ENCODE measurements around the gene FIGNL1. TPM values are rescaled to one million over a fixed set of nuclear protein-coding genes. Genes with fewer than 3 reads are reported as not detected.

Gene FIGNL1
- polyA plus RNA-seq, 3 donors: 0.55 to 2.4 (median 1.8) TPM

GRCh38 chr7:50396856-50397255 lies 53.3 kb downstream of the FIGNL1 start:
- Histone ChIP-seq H3K4me2 (replicated peaks; ENCODE audit: extremely low read depth, low read length, poor library complexity, severe bottlenecking) (no peak overlapping the region), H4K20me1 (ENCODE audit: insufficient read depth, low read length) (peaks cover 82% of the 10 kb centered on the region), H3K79me2 (ENCODE audit: insufficient read depth, low read length) (peaks cover 94% of the 10 kb centered on the region), H3K4me3 (replicated peaks in 1 of 3; ENCODE audit: low read depth in 2 of 3, low read length in 3 of 3) (no peak overlapping the region), H3K36me3 (replicated peaks in 1 of 2; ENCODE audit: control insufficient read depth in 1 of 2, insufficient read depth in 2 of 2, low read length in 2 of 2) (peaks cover 80 to 90% of the 10 kb centered on the region in 2 donors), H3K27ac (ENCODE audit: low read depth in 1 of 2, low read length in 2 of 2) (peak overlapping the region in 1 of 2 donors; percentile 59), H3K27me3 (ENCODE audit: control insufficient read depth in 2 of 2, insufficient read depth in 2 of 2, low read length in 2 of 2) (no peaks in the 10 kb centered on the region), H2AFZ (ENCODE audit: insufficient read depth, low read depth, low read length, poor library complexity, severe bottlenecking) (no peak overlapping the region), H3K4me1 (ENCODE audit: control insufficient read depth in 1 of 2, insufficient read depth in 2 of 2, low read length in 2 of 2) (peaks cover 27 to 36% of the 10 kb centered on the region in 2 donors), H3K9me3 (replicated peaks in 1 of 2; ENCODE audit: control insufficient read depth in 1 of 2, insufficient read depth in 1 of 2, low read length in 2 of 2) (no peaks in the 10 kb centered on the region), H3K9ac (ENCODE audit: insufficient read depth, low read length, poor library complexity, severe bottlenecking) (no peak overlapping the region)
- intact Hi-C loops (cut with micrococcal nuclease): no loop called here
- no peak for DNase-seq
- Mint-ChIP-seq H3K4me3 (no peak overlapping the region), H3K4me1 (peaks cover 46% of the 10 kb centered on the region), H3K27ac (peak overlapping the region in 5 of 7 donors; percentile 5 to 86 (median 48)), H3K27me3 (ENCODE audit: low read depth in 3 of 3) (peaks cover 0 to 4% (median 0%) of the 10 kb centered on the region in 3 donors), H3K36me3 (peaks cover 75 to 93% of the 10 kb centered on the region in 2 donors), H3K9me3 (peaks cover 0 to 3% (median 0%) of the 10 kb centered on the region in 7 donors)
- no peak for TF ChIP-seq CTCF (IDR thresholded peaks at IDR 0.05)
- WGBS (ENCODE audit: insufficient coverage): 40% methylated on average over 1 of the region's 2 CpGs

- DNase-seq: no peak
- intact Hi-C loops (cut with micrococcal nuclease): no loop called here
- H3K9ac ChIP-seq (ENCODE audit: insufficient read depth, low read length, poor library complexity, severe bottlenecking): peak overlapping the region; percentile 16
- H3K4me2 ChIP-seq (replicated peaks; ENCODE audit: extremely low read depth, low read length, poor library complexity, severe bottlenecking): no peak overlapping the region
- no peaks in the 10 kb centered on the region for H3K27me3 ChIP-seq (ENCODE audit: control insufficient read depth in 2 of 2, insufficient read depth in 2 of 2, low read length in 2 of 2)
- no peak overlapping the region for H3K4me3 ChIP-seq (replicated peaks in 1 of 3; ENCODE audit: low read depth in 2 of 3, low read length in 3 of 3)
- H4K20me1 ChIP-seq (ENCODE audit: insufficient read depth, low read length): peaks cover 90% of the 10 kb centered on the region
- Mint-ChIP-seq H3K36me3 (peaks cover 76 to 92% of the 10 kb centered on the region in 2 donors), H3K4me3 (no peak overlapping the region), H3K27me3 (ENCODE audit: low read depth in 3 of 3) (peaks cover 0 to 4% (median 0%) of the 10 kb centered on the region in 3 donors), H3K9me3 (peaks cover 0 to 3% (median 0%) of the 10 kb centered on the region in 7 donors), H3K27ac (peak overlapping the region in 5 of 7 donors; percentile 64 to 95 (median 79)), H3K4me1 (peaks cover 48% of the 10 kb centered on the region)
- no peak for TF ChIP-seq CTCF (IDR thresholded peaks at IDR 0.05)
- H3K9me3 ChIP-seq (replicated peaks in 1 of 2; ENCODE audit: control insufficient read depth in 1 of 2, insufficient read depth in 1 of 2, low read length in 2 of 2): no peaks in the 10 kb centered on the region
- H2AFZ ChIP-seq (ENCODE audit: insufficient read depth, low read depth, low read length, poor library complexity, severe bottlenecking): no peak overlapping the region
- H3K36me3 ChIP-seq (replicated peaks in 1 of 2; ENCODE audit: control insufficient read depth in 1 of 2, insufficient read depth in 2 of 2, low read length in 2 of 2): peaks cover 79 to 90% of the 10 kb centered on the region in 2 donors
- H3K27ac ChIP-seq (ENCODE audit: low read depth in 1 of 2, low read length in 2 of 2): peak overlapping the region in 1 of 2 donors; percentile 71
- H3K79me2 ChIP-seq (ENCODE audit: insufficient read depth, low read length): peaks cover 95% of the 10 kb centered on the region
- H3K4me1 ChIP-seq (ENCODE audit: control insufficient read depth in 1 of 2, insufficient read depth in 2 of 2, low read length in 2 of 2): peaks cover 27 to 36% of the 10 kb centered on the region in 2 donors
- 100% methylated on average over 1 of the region's 1 CpG for WGBS (ENCODE audit: insufficient coverage)
These were observed 55.8 kb downstream of the FIGNL1 start for GRCh38 chr7:50394315-50394714.

Small RNA genes within 50 kb of the gene (small RNA-seq; reads per million reads assigned to genes)
- gene RNU6-1091P (ENCODE audit: insufficient read length, low read depth): not detected

Other genes starting within 250 kb of the FIGNL1 start
- 100 to 1,000 TPM in 1 of 3 donors, 10 to 100 TPM in 2; 38.4 to 130 (median 80.2) TPM for gene IKZF1, start 145.6 kb downstream of the FIGNL1 start, polyA plus RNA-seq
- gene DDC, start 115.1 kb upstream of the FIGNL1 start, polyA plus RNA-seq: not detected